Mammary epithelial cell (primary cell): ENCODE data around the gene LSAMP.

Source experiments
- EZH2 ChIP-seq: IDR thresholded peaks from 2 replicates; pipeline ENCODE4 v1.6.1; 2012; ENCODE audit warnings: low read length, inconsistent platforms, borderline replicate concordance
- TF ChIP-seq, protein P1 (sequence below), 2 donors: IDR thresholded peaks in 1 of 2; conservative IDR thresholded peaks in 1 of 2; 2 replicates each; pipeline ENCODE4 v1.5.1; 2011 to 2012; ENCODE audit warnings: inconsistent platforms in 2 of 2, low read length in 2 of 2, mild to moderate bottlenecking in 2 of 2, control low read depth in 1 of 2, low read depth in 1 of 2; ENCODE audit not compliant: insufficient read depth in 1 of 2; ENCODE audit errors: extremely low read depth in 1 of 2

GRCh38 chr3:116263842-116264545 is 181.3 kb downstream of the LSAMP start:
- TF ChIP-seq, protein P1, sequence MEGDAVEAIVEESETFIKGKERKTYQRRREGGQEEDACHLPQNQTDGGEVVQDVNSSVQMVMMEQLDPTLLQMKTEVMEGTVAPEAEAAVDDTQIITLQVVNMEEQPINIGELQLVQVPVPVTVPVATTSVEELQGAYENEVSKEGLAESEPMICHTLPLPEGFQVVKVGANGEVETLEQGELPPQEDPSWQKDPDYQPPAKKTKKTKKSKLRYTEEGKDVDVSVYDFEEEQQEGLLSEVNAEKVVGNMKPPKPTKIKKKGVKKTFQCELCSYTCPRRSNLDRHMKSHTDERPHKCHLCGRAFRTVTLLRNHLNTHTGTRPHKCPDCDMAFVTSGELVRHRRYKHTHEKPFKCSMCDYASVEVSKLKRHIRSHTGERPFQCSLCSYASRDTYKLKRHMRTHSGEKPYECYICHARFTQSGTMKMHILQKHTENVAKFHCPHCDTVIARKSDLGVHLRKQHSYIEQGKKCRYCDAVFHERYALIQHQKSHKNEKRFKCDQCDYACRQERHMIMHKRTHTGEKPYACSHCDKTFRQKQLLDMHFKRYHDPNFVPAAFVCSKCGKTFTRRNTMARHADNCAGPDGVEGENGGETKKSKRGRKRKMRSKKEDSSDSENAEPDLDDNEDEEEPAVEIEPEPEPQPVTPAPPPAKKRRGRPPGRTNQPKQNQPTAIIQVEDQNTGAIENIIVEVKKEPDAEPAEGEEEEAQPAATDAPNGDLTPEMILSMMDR (conservative IDR thresholded peaks at IDR 0.05 in 1 of 2, IDR thresholded peaks at IDR 0.05 in 1 of 2; ENCODE audit: extremely low read depth in 1 of 2, insufficient read depth in 1 of 2, low read depth in 1 of 2, low read length in 2 of 2): no peak
- TF ChIP-seq EZH2: no peak
